Measurements from ENCODE around the gene DUSP1.

GRCh38 chr5:172735141-172735831, 35.7 kb downstream of the DUSP1 start:
- TF ChIP-seq, protein P1, sequence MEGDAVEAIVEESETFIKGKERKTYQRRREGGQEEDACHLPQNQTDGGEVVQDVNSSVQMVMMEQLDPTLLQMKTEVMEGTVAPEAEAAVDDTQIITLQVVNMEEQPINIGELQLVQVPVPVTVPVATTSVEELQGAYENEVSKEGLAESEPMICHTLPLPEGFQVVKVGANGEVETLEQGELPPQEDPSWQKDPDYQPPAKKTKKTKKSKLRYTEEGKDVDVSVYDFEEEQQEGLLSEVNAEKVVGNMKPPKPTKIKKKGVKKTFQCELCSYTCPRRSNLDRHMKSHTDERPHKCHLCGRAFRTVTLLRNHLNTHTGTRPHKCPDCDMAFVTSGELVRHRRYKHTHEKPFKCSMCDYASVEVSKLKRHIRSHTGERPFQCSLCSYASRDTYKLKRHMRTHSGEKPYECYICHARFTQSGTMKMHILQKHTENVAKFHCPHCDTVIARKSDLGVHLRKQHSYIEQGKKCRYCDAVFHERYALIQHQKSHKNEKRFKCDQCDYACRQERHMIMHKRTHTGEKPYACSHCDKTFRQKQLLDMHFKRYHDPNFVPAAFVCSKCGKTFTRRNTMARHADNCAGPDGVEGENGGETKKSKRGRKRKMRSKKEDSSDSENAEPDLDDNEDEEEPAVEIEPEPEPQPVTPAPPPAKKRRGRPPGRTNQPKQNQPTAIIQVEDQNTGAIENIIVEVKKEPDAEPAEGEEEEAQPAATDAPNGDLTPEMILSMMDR (conservative IDR thresholded peaks at IDR 0.05; ENCODE audit: low read length) = no peak
- TF ChIP-seq EZH2phosphoT487 (IDR thresholded peaks at IDR 0.05; ENCODE audit: borderline replicate concordance) = no peak
